ENCODE results near the gene LMF1. TPM values are rescaled to one million over a fixed set of nuclear protein-coding genes. Genes with fewer than 3 reads are reported as not detected.

The LMF1 gene
- total RNA-seq, 4 donors from 2014 or later, result 14.9 to 33.7 (median 27.1) TPM

DNA sequence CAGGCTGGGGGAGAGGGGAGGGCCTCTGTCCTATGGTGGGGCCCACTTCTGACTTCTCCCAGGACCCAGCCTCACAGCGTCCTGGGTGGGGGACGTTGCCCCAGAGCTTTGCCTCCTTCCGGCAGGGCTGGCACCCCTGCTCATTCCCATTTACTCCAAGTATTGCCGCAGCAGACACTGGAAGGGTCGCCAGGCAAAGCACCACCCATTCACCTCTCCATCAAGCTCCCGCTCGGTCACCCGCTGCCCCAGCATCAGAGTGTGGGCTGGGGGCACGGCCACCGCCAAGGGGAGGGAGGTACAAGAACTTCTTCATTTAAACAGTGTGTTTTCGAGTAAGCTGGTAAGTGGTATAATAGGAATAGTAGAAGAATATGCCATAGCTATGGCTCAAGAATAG lies 117.5 kb downstream of the LMF1 start:
- TF ChIP-seq, protein P1, sequence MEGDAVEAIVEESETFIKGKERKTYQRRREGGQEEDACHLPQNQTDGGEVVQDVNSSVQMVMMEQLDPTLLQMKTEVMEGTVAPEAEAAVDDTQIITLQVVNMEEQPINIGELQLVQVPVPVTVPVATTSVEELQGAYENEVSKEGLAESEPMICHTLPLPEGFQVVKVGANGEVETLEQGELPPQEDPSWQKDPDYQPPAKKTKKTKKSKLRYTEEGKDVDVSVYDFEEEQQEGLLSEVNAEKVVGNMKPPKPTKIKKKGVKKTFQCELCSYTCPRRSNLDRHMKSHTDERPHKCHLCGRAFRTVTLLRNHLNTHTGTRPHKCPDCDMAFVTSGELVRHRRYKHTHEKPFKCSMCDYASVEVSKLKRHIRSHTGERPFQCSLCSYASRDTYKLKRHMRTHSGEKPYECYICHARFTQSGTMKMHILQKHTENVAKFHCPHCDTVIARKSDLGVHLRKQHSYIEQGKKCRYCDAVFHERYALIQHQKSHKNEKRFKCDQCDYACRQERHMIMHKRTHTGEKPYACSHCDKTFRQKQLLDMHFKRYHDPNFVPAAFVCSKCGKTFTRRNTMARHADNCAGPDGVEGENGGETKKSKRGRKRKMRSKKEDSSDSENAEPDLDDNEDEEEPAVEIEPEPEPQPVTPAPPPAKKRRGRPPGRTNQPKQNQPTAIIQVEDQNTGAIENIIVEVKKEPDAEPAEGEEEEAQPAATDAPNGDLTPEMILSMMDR (IDR thresholded peaks at IDR 0.05), result no peak
- ATAC-seq (ENCODE audit: low FRiP score), result no peak

DNA sequence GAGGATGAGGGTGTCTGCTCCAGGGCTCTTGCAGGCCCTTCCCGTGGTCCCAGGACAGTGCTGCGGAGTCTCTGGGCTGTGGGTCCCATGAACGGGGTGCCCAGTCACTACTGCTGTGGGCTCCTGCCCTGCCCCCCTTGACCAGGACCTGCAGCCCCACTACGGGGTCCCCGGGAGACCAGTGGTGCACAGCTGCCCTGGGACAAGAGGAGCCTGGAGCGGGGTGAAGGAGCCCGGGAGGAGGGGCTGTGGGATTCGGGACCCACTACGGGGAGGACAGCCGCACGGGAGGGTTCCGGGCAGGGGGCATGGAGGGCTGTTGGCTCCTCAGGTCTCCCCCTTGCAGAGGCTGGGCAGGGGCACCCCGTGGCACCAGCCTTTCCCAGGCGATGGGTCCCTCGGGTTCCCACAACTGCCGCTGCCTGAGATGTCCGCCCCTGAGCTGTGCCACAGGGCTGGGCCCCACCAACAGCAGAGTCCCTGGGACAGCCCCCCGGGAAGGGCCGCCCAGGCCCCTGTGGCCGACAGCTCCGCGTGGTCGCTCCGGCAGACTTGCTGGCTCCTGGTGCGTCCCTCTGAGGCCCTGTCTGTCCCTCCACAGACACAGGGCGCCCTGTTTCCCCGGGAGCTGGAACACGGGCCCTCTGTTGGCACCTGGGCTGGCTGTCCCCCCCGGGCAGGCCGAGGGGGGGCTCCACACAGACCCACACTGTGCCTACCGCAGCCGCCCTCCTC lies 118.2 kb downstream of the LMF1 start:
- TF ChIP-seq, protein P1 (IDR thresholded peaks at IDR 0.05), result no peak
- no peak for DNase-seq (ENCODE audit: low spot score)
- no peak for ATAC-seq (ENCODE audit: low FRiP score)

More for the DNA sequence above, 117.5 kb downstream of the LMF1 start:
- no peak for DNase-seq (ENCODE audit: low spot score)

DNA sequence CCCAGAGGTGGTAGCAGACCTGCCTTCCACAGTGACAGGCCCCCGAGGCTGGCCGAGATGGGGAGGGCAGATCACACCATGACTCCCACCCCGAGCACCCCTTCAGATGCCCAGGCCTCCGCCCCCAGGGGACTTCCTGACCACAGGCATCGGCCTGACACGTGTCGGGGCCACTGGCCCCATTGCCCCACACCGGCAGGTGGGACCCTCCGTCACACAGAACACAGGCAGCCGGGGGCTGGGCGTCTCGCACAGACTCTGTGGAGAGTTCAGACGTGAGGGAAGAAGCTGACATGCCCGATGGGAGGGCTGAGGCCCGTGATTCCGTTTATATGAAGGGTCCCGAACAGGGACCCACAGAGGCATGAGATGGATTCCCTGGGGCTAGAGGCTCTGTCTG lies 118.9 kb downstream of the LMF1 start:
- TF ChIP-seq, protein P1 (IDR thresholded peaks at IDR 0.05), result no peak
- ATAC-seq (ENCODE audit: low FRiP score) (no peak), DNase-seq (ENCODE audit: low spot score) (no peak)

DNA sequence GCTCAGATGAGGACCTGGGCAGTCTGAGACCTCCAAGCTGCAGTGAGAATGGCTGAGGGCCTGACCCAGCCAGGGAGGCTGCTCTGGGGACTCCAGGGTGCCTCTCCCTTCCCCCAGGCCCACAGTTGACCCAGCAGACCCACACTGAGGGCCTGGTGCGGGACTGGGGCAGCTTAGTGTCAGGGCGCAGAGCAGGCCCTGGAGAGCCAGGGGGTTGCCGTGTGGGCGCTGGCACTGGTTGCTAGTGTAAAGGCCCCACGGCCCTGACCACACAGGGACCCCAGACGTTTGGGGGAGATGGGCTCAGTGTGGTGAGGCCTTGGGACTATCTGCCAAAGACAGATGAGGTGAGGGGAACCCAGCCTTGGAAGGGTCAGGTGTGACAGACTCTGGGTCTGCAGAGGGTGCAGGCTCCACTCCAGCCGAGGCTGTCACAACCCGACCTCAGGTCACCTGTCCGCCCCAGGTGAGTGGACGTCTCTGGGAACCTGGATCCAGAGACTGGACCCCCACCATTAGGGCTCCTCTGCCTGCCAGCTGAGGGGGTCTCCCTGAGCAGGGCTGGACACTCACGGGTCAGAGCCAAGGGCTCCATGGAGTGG lies 119.5 kb downstream of the LMF1 start:
- ATAC-seq (ENCODE audit: low FRiP score) (no peak), DNase-seq (ENCODE audit: low spot score) (no peak)
- TF ChIP-seq, protein P1 (IDR thresholded peaks at IDR 0.05), result no peak

DNA sequence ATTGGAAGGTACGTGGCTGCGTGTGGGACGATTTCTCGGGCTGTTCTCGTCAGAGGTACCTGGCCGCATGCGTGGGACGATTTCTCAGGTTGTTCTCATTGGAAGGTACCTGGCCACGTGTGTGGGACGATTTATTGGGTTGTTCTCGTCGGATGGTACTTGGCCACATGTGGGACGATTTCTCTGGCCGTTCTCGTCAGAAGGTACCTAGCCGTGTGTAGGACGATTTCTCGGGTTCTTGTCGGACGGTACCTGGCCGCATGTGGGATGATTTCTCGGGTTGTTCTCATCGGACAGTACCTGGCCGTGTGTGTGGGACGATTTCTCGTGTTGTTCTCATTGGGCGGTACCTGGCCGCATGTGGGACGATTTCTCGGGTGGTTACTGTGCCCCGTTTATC lies 120.1 kb downstream of the LMF1 start:
- TF ChIP-seq, protein P1 (IDR thresholded peaks at IDR 0.05), result no peak
- ATAC-seq (ENCODE audit: low FRiP score) (no peak), DNase-seq (ENCODE audit: low spot score) (no peak)

DNA sequence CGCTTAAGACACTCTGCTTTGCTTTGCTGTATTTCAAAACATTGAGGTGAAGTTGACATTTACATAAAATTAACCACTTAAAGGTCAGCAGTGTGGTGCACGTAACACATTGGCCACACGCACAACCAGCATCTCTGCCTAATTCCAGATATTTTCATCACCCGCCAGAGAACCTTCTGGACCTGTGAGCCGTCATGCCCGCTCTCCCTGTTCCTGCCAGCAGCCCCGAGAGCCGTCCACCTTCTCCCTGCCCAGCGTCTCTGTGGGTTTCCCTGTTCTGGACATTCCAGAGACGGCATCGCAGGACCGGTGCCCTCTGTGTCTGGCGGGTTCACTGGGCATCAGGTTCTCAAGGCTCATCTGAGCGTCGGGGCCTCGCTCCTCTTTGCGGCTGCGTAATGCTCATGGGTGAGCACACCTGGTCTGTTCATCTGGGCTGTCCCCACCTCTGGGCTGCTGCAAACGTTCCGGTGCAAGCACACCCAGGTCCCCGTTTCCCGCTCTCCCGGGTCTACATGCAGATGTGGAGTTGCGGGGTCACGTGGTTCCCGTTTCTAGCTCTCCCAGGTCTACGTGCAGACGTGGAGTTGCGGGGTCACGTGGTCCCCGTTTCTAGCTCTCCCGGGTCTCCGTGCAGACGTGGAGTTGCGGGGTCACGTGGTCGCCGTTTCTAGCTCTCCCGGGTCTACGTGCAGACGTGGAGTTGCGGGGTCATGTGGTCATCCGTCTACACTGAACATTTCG lies 122.1 kb downstream of the LMF1 start:
- TF ChIP-seq, protein P1 (IDR thresholded peaks at IDR 0.05), result no peak
- DNase-seq (ENCODE audit: low spot score) (no peak), ATAC-seq (ENCODE audit: low FRiP score) (no peak)
